GM10266 (cell line): ENCODE results near the gene PPP1R2.

ENCODE experiments used
- DNase-seq: peaks from one replicate; pipeline ENCODE4 v3.0.0; 2012; ENCODE audit errors: extremely low spot score
- CTCF ChIP-seq: IDR thresholded peaks from 2 replicates; pipeline ENCODE4 v1.5.1; 2012; ENCODE audit warnings: mild to moderate bottlenecking, low read depth; ENCODE audit not compliant: control insufficient read depth, insufficient read depth; ENCODE audit errors: missing control alignments

PPP1R2 gene

GRCh38 chr3:195555110-195555509, 12.0 kb upstream of the PPP1R2 start:
- TF ChIP-seq CTCF, result no peak
- DNase-seq, result no peak

- DNase-seq, result no peak
- no peak for TF ChIP-seq CTCF
Measured at GRCh38 chr3:195554458-195554857, 11.3 kb upstream of the PPP1R2 start.

- TF ChIP-seq CTCF, result no peak
- no peak for DNase-seq
Measured at GRCh38 chr3:195553268-195553667, 10.1 kb upstream of the PPP1R2 start.

GRCh38 chr3:195551381-195551978, 8.4 kb upstream of the PPP1R2 start:
- TF ChIP-seq CTCF, result no peak
- no peak for DNase-seq

GRCh38 chr3:195550723-195551122, 7.6 kb upstream of the PPP1R2 start:
- no peak for TF ChIP-seq CTCF
- DNase-seq, result no peak

GRCh38 chr3:195549931-195550519, 6.9 kb upstream of the PPP1R2 start:
- DNase-seq, result peak; percentile 68
- no peak for TF ChIP-seq CTCF

- DNase-seq, result no peak
- TF ChIP-seq CTCF, result no peak
Measured at GRCh38 chr3:195548987-195549386, 5.9 kb upstream of the PPP1R2 start.
